Mucosa of stomach (tissue), 1 donor: ENCODE results near the gene MYOT.

ENCODE experiments used
- H3K27me3 ChIP-seq: one replicate; pipeline ENCODE4 v1.7.0; 2013; ENCODE audit warnings: mild to moderate bottlenecking, low read length; ENCODE audit not compliant: control insufficient read depth, insufficient read depth
- H3K36me3 ChIP-seq: one replicate; pipeline ENCODE4 v1.7.0; 2013; ENCODE audit warnings: low read length; ENCODE audit not compliant: control insufficient read depth, insufficient read depth
- H3K4me1 ChIP-seq: one replicate; pipeline ENCODE4 v1.7.0; 2013; ENCODE audit warnings: mild to moderate bottlenecking, low read length; ENCODE audit not compliant: control insufficient read depth, insufficient read depth
- H3K4me3 ChIP-seq: one replicate; pipeline ENCODE4 v1.7.0; 2013; ENCODE audit warnings: low read length
- H3K9ac ChIP-seq: one replicate; pipeline ENCODE4 v1.7.0; 2013; ENCODE audit warnings: mild to moderate bottlenecking, low read length, moderate library complexity
- H3K9me3 ChIP-seq: one replicate; pipeline ENCODE4 v1.7.0; 2013; ENCODE audit warnings: mild to moderate bottlenecking, low read length, moderate library complexity; ENCODE audit not compliant: control insufficient read depth
- donor health status: Pancreatic carcinoma.

The MYOT gene

GRCh38 chr5:137916923-137917322 lies 49.3 kb downstream of the MYOT start:
- Histone ChIP-seq H3K9me3 (no peaks in the 10 kb centered on the region), H3K27me3 (no peaks in the 10 kb centered on the region), H3K36me3 (no peaks in the 10 kb centered on the region), H3K9ac (no peak overlapping the region), H3K4me1 (no peaks in the 10 kb centered on the region), H3K4me3 (no peak overlapping the region)

DNA sequence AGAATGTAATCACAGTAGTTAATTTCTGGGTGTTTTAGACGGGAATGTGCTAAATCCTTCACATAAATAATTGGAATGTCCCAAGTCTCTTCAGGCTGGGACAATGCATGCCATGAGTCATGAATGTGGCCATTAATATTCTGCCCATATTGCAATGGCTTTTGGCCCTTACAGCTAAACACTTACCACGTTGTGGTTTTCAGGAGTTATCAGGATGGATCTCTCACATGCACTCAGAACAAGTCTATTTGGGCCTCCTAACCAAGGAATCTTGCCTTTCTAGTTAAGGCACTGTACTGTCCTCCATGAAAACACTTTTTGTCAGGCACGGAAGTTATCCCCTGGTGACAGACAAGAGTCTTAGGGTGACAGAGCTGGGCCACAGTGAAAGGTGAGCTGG lies 54.3 kb downstream of the MYOT start:
- H3K4me1 ChIP-seq: no peaks in the 10 kb centered on the region
- H3K4me3 ChIP-seq: no peak overlapping the region
- no peaks in the 10 kb centered on the region for H3K9me3 ChIP-seq
- H3K36me3 ChIP-seq: no peaks in the 10 kb centered on the region
- no peak overlapping the region for H3K9ac ChIP-seq
- H3K27me3 ChIP-seq: no peaks in the 10 kb centered on the region

DNA sequence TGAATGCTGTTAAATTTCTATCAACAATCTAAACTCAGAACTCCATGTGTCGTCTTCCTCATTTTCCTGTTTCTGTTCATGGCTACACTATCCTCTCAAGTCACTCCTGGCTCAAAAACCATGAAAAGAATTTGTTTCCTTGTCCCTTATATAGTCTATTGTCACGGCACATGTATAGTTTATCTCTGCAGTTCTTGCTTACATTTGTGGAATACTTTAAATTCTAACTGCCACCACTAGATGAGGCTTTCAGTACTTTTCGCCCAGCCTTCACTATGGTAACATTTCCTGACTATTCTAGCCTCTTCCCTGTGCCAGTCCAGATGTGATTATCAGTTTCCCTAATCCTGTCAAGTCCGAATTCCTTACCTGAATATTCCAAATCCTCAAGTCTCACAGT lies 56.2 kb downstream of the MYOT start:
- no peak overlapping the region for H3K4me3 ChIP-seq

DNA sequence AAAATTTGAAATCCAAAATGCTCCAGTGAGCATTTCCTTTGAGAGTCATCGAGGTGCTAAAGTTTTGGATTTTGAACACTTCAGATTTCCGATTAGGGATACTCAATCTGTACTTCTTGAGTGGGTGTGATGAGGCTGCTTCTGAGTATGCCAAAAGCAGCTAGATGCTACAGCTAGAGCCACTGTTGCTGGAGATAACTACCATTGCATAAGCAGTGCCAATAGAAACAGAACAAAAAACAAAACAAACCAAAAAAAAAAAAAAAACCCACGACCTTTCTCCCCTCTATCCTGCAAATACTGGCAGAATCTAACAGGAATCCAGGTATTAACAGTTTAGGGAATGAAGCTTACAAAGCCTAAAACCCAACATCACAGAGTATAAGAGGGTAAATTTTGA lies 65.1 kb downstream of the MYOT start:
- peaks cover 11% of the 10 kb centered on the region for H3K4me1 ChIP-seq
- H3K27me3 ChIP-seq: no peaks in the 10 kb centered on the region
- no peak overlapping the region for H3K9ac ChIP-seq
- H3K36me3 ChIP-seq: no peaks in the 10 kb centered on the region
- no peaks in the 10 kb centered on the region for H3K9me3 ChIP-seq
- H3K4me3 ChIP-seq: no peak overlapping the region

More for the DNA sequence above, 56.2 kb downstream of the MYOT start:
- H3K4me1 ChIP-seq: no peaks in the 10 kb centered on the region
- no peaks in the 10 kb centered on the region for H3K27me3 ChIP-seq
- no peaks in the 10 kb centered on the region for H3K36me3 ChIP-seq
- no peak overlapping the region for H3K9ac ChIP-seq
- no peaks in the 10 kb centered on the region for H3K9me3 ChIP-seq

DNA sequence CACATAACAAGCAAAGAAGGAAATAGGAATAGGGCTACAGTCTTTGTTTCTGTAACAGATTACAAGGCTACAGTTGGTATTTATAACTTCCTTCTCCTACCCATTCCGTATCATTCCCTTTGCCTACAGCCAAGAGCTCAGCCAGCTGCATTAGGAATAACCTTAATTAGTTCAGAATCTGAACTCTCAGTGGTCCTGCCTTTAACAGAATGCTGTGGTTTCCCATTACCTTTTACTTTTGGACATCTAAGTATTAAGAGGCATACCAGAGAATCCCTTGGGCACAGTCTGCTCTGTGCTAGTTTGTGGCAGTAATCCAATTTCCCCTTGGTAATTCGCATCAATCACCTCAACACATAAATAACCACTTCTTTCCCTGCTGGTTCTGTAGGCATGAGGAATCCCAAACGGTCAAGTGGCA lies 65.8 kb downstream of the MYOT start:
- H3K9ac ChIP-seq: no peak overlapping the region
- H3K27me3 ChIP-seq: no peaks in the 10 kb centered on the region
- no peaks in the 10 kb centered on the region for H3K36me3 ChIP-seq
- no peaks in the 10 kb centered on the region for H3K9me3 ChIP-seq
- no peak overlapping the region for H3K4me3 ChIP-seq
- H3K4me1 ChIP-seq: peaks cover 11% of the 10 kb centered on the region

DNA sequence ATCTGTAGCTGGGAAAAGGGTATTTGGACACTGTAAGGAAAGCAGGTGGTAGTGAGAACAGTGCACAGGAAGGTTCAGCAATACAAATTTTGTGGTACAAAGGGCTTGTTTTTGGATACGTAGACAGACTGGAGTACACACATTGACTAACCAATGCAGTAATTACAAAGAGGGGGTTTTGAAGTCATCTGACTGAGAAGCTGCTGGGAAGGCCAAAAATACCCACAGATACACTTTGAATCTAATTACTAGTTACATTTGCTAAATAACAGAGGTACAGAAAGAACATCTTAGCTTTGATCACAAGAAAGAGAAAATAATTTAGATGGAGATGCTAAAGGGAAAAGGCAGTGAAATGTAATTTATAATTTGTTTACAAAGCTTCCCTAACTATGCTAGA lies 67.5 kb downstream of the MYOT start:
- no peaks in the 10 kb centered on the region for H3K9me3 ChIP-seq
- H3K27me3 ChIP-seq: no peaks in the 10 kb centered on the region
- no peak overlapping the region for H3K4me3 ChIP-seq
- H3K4me1 ChIP-seq: peaks cover 11% of the 10 kb centered on the region
- no peak overlapping the region for H3K9ac ChIP-seq
- no peaks in the 10 kb centered on the region for H3K36me3 ChIP-seq

DNA sequence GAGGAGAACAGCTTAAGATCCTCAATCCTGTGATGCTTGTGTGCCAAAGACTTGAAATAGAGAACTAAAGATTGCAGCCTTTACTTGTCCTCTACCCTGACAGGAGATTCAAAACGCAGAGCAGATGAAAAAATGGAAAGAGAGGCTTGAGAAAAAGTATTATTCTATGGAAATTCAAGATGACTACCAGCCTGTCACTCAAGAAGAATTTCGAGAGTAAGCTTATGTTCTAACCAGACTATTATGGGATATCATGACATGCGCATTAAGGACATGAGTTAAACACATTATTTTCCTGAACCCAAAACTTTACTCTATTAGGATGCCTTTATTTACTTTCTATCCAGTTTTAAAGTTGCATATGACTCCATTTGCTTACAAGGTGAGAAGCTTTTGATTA lies 68.0 kb downstream of the MYOT start:
- no peaks in the 10 kb centered on the region for H3K36me3 ChIP-seq
- no peak overlapping the region for H3K4me3 ChIP-seq
- H3K9me3 ChIP-seq: no peaks in the 10 kb centered on the region
- H3K27me3 ChIP-seq: no peaks in the 10 kb centered on the region
- no peak overlapping the region for H3K9ac ChIP-seq
- H3K4me1 ChIP-seq: peaks cover 11% of the 10 kb centered on the region
